ENCODE results near the gene EIF2D.
A peak's percentile ranks its signal among the peaks of the same experiment; 100 is the strongest.
"Not testable (repeated sequence)": the region's sequence is repeated elsewhere in the genome, so short reads cannot be mapped to it uniquely, and the experiment has no call there.

EIF2D gene, protein sequence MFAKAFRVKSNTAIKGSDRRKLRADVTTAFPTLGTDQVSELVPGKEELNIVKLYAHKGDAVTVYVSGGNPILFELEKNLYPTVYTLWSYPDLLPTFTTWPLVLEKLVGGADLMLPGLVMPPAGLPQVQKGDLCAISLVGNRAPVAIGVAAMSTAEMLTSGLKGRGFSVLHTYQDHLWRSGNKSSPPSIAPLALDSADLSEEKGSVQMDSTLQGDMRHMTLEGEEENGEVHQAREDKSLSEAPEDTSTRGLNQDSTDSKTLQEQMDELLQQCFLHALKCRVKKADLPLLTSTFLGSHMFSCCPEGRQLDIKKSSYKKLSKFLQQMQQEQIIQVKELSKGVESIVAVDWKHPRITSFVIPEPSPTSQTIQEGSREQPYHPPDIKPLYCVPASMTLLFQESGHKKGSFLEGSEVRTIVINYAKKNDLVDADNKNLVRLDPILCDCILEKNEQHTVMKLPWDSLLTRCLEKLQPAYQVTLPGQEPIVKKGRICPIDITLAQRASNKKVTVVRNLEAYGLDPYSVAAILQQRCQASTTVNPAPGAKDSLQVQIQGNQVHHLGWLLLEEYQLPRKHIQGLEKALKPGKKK

DNA sequence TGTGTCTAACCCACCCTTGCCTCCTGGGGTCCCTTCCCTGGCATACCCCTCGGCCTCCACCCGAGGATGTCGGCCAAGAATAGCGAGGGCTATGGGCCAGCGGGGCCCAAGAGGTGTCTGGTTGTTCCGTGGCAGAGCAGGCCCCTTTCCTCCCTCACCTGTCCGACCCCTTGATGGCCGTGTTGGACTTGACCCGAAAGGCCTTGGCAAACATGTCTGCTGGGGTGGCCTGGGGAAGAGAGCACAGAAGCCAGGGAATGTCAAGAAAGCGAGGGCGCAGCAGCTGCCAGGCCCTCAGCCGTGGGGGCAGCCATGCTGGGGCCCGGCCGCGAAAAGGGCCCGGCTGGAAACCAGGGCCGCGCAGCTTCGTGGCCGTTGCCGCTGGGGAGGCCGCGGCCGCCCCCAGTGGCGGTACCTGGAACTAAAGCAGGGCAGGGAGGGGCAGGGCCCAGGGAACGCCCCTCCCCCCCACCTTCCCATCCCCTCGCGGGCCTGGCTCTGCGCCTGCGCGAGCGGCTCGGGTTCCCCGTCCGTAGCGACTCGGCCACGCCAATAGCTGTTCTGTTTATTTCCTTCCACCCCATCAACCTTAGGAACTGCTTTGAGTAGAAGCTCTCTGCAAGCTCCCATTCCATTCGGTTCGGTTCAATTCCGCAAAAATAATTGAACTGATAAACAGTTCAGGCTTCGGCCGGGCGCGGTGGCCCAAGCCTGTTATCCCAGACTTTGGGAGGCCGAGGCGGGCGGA lies at the start of gene EIF2D:
EIF2D (minus strand) TSS at position 337 of the 748 bp plus-strand sequence; CDS start at position 214, 123 bp downstream.
- peak; percentile 95 for DNase-seq

GRCh38 chr1:206661161-206661820 lies 49.0 kb upstream of the EIF2D start:
- no peak for DNase-seq

- DNase-seq: no peak
Measured at GRCh38 chr1:206660136-206660535, 47.9 kb upstream of the EIF2D start.

DNA sequence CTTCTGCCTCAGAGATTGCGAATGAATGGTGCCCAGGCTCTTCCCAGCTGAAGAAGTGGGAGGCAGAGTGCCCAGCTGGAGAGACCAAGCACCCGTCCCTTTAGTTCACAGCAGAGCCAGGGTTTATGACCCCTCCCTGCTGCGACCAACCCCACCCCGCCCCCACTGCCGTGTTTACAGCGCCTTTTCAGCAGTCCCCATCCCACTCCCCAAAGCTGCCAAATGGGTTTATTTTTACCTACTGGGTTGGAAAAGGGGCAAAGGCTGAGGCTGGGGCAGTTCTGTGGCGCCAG lies 46.7 kb upstream of the EIF2D start:
- DNase-seq: no peak

DNA sequence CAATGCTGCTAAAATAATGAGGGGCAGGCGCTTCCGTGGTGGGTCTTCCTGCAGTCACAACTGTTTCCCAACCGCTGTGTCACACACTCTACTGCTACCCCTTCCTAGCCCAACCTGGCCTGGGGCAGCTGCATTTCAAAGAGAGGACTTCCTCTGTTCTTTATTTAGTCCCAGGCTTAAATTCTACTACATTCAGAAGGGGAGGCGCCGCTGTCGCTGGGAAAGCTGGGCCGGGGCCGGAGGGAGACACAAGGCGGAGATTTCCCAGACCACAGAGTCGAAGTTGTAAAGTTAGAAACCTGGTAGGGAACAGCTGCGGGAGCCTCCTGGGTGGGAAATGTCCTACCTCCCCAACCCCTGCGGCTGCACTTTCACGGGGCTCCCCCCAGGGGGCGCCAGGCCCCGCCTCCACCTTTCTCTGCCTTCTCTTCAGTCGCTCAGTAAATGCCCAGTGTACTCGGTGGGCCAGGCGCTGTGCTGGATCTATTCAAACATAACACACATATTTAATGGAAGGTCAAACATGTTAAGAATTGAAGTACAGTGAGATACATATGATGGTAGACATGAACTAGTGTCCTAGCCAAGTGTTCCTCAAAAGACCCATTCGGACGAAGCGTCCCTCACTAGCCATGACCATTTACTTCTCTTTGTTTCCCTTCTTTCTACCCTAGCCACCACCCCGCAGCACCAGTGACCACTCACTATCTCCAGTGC lies 46.2 kb upstream of the EIF2D start:
- DNase-seq: peak; percentile 62

- DNase-seq: no peak
Measured at GRCh38 chr1:206657751-206658150, 45.5 kb upstream of the EIF2D start.

GRCh38 chr1:206656936-206657335 lies 44.7 kb upstream of the EIF2D start:
- DNase-seq: no peak

- DNase-seq: no peak
Measured at GRCh38 chr1:206655471-206655882, 43.2 kb upstream of the EIF2D start.

- DNase-seq: no peak
Measured at GRCh38 chr1:206654828-206655227, 42.6 kb upstream of the EIF2D start.

GRCh38 chr1:206653715-206654459 lies 41.6 kb upstream of the EIF2D start:
- DNase-seq: no peak

DNA sequence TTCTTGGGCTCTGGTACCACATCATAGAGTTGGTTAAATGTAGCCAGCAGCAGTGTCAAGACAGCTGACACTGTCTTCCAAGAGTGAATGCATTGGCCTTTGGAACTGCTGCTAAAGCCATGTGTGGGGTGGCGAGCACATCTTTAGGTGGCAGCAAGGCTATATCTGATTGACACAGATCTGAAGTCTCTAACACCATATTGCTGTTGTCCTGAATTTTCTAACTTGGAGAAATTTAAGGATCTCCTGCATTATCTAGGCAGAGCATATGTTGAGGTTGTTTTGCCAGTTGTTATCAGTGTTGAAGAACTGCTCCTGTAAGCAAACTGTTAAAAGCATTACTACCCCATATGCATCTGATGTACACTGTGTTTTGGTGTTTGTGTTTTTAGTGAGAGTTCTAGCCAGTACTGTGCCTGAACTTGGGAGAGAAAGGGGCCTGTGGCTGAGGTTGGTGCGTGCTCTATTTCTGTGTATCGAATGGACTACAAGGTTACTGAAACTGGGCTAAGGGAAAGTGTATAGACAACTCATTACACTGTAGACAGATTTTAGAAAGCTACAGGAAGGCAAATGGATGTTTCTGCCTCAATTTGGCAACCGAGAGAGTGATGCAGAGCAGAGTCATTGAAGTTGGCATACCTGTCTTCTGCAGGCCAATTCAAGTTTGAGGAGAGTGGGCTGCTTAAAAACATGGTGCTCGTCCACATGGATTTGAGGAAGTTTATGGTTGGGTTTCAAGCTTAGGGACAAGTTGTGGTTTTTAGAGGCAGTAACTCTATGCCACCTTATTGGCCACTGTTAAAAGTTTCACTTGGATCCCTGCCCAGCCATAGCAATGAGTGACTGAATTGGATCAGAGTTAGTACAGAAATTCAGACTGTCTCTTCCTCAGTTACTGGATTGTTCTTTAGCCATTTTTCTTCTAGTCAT lies 40.0 kb upstream of the EIF2D start:
- DNase-seq: no peak

DNA sequence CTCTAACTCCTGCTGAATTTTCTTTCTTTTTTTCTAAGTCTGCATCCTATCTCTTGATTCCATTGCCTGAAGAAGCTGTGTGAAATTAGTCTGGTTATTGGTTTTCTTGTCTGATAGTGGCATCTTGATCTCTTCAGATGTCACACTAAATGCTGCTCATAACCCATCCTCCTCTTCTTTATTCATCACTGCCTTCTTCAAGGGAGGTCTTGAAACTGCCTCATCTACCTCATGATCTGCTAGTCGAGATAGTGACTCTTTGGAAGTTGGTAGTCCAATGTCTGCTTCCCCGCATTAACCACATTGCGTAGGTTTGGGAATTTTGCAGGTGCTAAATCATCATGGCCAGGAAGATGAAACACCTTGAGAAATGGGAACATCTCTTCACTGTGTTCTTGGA lies 38.7 kb upstream of the EIF2D start:
- no peak for DNase-seq

DNA sequence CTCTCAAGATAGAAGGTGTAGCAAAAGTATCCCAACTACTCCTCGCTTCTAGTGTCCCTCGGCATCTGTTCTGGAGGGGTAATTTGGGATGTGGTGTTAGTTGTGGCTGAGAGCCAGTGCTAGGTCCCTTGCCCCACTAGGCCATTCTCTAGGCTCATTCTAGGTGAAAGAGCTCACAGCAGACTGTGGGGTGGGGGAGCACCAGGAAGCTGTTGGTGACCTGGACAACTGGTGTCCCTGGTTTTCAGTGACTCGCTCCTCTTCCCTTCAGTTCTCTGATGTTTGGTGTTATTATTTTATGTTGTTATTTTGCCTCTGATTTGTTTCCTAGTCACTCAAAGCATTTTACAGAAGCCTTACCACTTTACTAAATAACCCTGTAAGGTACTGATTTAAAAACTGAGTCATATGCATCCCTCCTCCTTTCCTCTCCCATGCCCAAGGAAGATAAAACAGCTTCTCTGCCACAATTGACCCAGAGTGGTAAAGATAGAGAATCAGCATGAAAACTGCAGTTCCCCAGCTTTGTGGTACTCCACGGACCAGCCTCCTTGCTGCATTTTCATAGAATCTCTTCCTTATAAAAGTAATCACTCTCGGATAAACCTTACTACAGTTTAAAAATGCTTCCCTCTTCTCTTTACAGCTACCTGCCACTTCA lies 37.1 kb upstream of the EIF2D start:
- DNase-seq: no peak

DNA sequence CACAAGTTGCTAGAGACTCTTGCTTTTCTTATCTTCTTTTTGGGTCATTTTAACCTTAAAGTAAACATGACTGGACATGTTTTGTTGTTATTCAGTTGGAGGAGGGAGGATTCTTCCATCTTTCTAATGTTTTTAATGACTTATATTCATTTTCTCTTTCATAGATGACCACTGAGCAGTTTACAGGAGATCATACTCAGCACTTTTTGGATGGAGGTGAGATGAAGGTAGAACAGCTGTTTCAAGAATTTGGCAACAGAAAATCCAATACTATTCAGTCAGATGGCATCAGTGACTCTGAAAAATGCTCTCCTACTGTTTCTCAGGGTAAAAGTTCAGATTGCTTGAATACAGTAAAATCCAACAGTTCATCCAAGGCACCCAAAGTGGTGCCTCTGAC lies 35.0 kb upstream of the EIF2D start:
- no peak for DNase-seq

GRCh38 chr1:206646504-206646903 lies 34.2 kb upstream of the EIF2D start:
- no peak for DNase-seq

DNA sequence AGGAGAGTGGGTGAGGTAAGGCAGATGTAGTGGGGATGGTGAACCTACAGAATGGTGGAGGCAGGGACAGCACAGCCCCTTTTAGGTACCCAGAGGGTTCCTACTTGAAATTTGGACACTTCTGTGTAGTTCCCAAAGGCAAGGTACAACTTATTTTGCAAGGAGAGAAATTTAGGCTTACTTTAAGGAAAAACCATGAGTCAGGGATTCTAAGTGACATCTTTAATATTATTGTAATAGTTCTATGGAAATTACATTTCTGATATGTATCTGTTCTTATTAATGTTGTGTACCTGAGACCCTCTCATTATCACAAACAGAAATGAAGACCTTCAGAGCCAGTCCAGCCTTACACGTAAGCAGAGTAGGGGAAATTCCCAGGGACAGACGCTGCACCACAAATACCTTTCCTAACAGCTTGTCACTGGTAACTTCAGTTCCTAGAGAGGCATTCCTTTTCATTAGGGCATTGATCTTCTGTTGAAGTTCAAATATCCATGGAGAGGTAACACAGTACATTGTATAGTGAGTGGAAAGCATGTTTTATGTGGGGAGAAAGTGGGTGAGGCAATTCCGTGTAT lies 30.9 kb upstream of the EIF2D start:
- DNase-seq: no peak

GRCh38 chr1:206642074-206642473 lies 29.8 kb upstream of the EIF2D start:
- not testable (repeated sequence) for DNase-seq

GRCh38 chr1:206637605-206638004 lies 25.3 kb upstream of the EIF2D start:
- no peak for DNase-seq

DNA sequence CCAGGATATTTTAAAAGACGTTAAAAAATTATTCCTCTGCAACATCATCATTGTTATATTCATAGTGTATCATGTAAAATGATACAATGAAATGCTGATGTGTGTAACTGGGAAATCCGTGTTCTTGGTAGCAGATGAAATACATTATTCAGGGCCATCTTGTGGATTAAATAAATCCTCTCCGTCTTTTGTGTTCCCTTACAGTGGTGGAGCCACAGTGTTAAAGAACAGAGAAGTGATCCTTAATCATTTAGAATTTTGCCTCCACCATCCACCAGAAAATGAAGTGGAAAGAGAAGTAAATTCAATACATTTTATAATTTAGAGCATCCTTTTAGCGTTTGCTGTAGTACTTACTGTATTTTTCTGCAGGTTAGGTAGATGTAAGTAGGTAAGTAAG lies 24.4 kb upstream of the EIF2D start:
- no peak for DNase-seq

DNA sequence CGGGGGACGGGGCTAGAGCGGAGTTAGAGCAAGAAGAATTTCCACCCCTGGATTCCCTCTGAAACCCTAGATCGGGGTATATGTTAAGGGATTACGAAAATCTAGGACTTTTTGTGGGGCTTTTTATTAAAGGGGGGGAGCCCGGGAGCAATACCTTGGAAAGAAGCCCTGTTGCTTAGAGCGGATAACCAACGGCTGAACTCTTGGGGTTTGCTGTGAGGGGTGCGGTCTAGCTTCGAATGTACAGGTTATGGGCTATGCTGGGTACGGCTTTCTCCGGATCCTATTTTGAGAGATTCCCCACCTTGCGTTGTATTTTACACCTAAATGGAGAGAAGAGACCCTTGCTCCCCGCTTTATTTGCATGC lies 23.7 kb upstream of the EIF2D start:
- no peak for DNase-seq
